Naive thymus-derived CD8-positive, alpha-beta T cell (primary cell): ENCODE measurements around the gene KLHL35. TPM values are rescaled to one million over a fixed set of nuclear protein-coding genes. Genes with fewer than 3 reads are reported as not detected.

Experiments used
- ATAC-seq, 2 donors: fragments of 150-1000 bp; cut with Tn5 transposase in 1 of 2; sonication (Bioruptor Pico), chemical (Tn5 transposase) in 1 of 2; 1 replicate in 1 of 2; 2 replicates in 1 of 2; pipeline ENCODE4 v1.10.0; 2021; ENCODE audit warnings: mild to moderate bottlenecking in 2 of 2, moderate library complexity in 2 of 2
- POLR2A ChIA-PET: fragments of 350-600 bp; sonication (Branson Sonifier 250); formaldehyde crosslinking; loops from one replicate; lab custom pipeline; 2021; ENCODE audit warnings: antibody characterized with exemption; lab: Charles Lee
- DNase-seq, 10 donors: peaks; one replicate each; pipeline versions ENCODE4 v3.0.0 to v3.0.0-alpha.2; 2020 to 2022
- H3K27ac Mint-ChIP-seq, 10 donors: one replicate each; pipeline ENCODE4 v1.8.0; 2020 to 2022; ENCODE audit warnings: mild to moderate bottlenecking in 10 of 10, mixed read lengths in 10 of 10, moderate library complexity in 4 of 10, inconsistent platforms in 1 of 10
- H3K27me3 Mint-ChIP-seq, 5 donors: one replicate each; pipeline ENCODE4 v1.8.0; 2021 to 2022; ENCODE audit warnings: mixed read lengths in 5 of 5
- H3K36me3 Mint-ChIP-seq, 3 donors: one replicate each; pipeline ENCODE4 v1.8.0; 2020 to 2022; ENCODE audit warnings: mixed read lengths in 3 of 3, mild to moderate bottlenecking in 2 of 3, inconsistent platforms in 1 of 3
- H3K4me1 Mint-ChIP-seq, 4 donors: one replicate each; pipeline ENCODE4 v1.8.0; 2021 to 2022; ENCODE audit warnings: mixed read lengths in 4 of 4
- H3K4me3 Mint-ChIP-seq, 10 donors: one replicate each; pipeline ENCODE4 v1.8.0; 2020 to 2022; ENCODE audit warnings: mild to moderate bottlenecking in 10 of 10, mixed read lengths in 10 of 10, moderate library complexity in 6 of 10, inconsistent platforms in 1 of 10
- H3K9me3 Mint-ChIP-seq, 9 donors: one replicate each; pipeline ENCODE4 v1.8.0; 2020 to 2022; ENCODE audit warnings: mixed read lengths in 9 of 9, mild to moderate bottlenecking in 3 of 9, inconsistent platforms in 1 of 9, moderate library complexity in 1 of 9
- polyA plus RNA-seq, 3 donors: library from polyadenylated mRNA; unstranded; fragments of 300-500 nt; fragmentation: Illumina TruSeq; gene quantifications; one replicate each; pipeline ENCODE4 v1.2.3, GENCODE V29; 2021
- total RNA-seq, 8 experiments: library from RNA in 2 of 8; stranded (reverse) in 2 of 8; gene quantifications; one replicate each; pipeline ENCODE4 v1.2.3 and lab custom pipeline; 2021 to 2026

KLHL35 gene
- total and polyA plus RNA-seq, 5 experiments from 2014 or later, result 0.38 to 1.3 (median 0.74) TPM

DNA sequence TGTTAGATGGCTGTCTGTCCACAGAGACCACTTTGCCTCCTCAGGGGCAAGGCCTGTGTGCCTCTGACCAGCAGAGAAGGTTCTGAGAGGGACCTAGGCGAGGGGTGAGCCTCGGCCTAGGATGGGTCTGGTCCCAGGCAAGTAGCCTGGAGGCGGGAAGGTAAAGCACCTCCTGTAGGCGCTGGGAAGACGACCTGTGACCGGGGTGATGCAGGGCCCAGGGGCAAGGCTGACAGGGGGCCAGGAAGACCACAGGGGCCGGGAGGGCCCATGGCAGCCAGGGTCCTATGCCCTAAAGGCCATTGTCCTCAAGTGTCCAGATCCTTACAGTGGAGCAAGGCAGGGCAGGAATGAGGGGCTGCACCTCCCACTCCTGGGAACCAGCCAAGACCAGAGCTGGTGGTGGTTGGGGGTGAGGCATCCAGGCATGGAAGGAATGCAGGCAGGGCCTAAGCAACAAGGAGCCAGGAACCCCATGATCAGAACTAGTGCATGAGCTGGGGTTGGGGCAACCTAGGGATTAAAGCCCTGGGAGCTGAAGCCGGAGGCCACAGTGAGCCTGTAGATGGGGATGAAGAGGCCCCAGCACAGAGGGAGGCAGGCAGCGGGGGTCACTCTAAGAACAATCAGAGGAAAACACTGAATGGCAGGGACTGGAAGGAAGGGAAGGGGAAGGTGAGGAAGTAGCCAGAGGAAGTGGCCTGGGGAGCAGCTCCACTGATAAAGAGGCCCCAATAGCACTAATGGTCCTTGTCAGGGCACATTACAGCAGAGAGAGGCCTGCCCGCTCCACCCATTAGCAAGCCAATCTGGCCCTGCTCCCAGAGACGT, 32.9 kb upstream of the KLHL35 start:
- no peak overlapping the region for H3K27ac Mint-ChIP-seq
- peak in 1 of 10 donors; percentile 53 for DNase-seq
- no peaks in the 10 kb centered on the region for H3K27me3 Mint-ChIP-seq
- H3K4me1 Mint-ChIP-seq, result peaks cover 0 to 3% (median 0%) of the 10 kb centered on the region in 4 donors
- POLR2A ChIA-PET, result interaction anchor here (0.7 kb wide), 1 partner anchor 76 kb away, joined by 3 read pairs; no protein-coding TSS in a partner anchor
- no peak overlapping the region for H3K4me3 Mint-ChIP-seq
- ATAC-seq, result no peak
- H3K36me3 Mint-ChIP-seq, result peaks cover 0 to under 1% (median 0%) of the 10 kb centered on the region in 3 donors
- H3K9me3 Mint-ChIP-seq, result no peaks in the 10 kb centered on the region

DNA sequence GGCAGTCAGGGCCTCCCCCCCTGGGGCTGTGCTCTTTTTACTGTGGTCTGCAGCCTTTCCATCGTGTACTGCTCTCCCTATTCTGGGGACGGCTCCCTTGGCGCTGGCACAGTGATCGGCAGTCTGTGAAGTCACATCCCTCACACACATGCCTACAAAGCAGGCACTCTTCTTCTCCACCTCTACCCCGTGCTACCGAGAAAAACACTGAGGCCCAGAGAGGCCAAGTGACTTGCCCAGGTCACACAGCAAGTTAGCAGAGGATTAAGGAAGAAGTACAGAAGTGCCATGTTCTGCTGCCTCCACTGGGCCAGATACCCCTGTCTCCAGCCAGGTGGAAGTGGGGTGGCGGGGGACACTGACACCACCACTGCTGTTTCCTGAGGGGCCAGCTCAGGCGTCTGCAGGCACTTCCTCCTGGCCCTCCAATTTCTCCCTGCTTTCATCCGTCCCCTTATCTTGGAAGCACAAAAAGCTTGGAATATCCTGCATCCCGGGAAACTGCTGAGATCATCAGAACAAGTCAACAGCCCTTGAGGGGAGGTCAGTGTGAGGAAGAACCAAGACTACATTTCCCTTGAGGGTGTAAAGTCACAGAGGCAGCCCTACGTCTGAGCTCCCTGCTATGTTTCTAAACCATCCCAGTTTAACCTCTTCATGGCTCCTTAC, 30.2 kb upstream of the KLHL35 start:
- Mint-ChIP-seq H3K4me1 (peaks cover 0 to 3% (median 0%) of the 10 kb centered on the region in 4 donors), H3K36me3 (peaks cover 0 to 3% (median 0%) of the 10 kb centered on the region in 3 donors), H3K27me3 (no peaks in the 10 kb centered on the region), H3K9me3 (no peaks in the 10 kb centered on the region), H3K27ac (peak overlapping the region in 1 of 10 donors; percentile 27), H3K4me3 (no peak overlapping the region)
- ATAC-seq (no peak), DNase-seq (no peak)
- POLR2A ChIA-PET, result interaction anchor here (0.9 kb wide), 1 partner anchor 11 kb away, joined by 3 read pairs; no protein-coding TSS in a partner anchor

DNA sequence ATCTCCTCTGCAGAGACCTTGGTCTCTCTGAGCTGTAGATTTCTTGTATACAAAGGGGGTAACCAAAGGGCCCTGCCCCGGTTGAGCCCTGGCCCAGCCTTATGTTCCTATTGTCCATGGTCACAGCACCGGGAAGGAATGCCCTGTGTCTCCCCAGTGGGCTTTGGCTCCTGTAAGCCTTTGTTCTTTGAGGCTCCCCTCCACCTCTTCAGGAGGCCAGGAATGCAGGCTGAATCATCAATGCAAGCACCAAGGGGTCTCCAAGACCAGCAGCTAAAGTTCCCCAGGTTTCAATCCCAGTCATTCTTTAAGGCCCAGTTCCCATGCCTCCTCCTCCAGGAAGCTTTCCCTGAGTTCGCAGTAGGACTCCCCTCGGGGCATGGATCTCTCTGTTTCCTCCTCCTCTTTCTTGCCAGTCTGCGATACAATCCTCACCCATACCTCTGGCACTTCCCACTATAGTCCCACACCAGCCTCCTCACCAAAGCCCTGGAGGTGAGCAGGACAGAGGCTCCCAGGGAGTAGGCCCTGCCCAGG, 29.2 kb upstream of the KLHL35 start:
- POLR2A ChIA-PET, result no interaction called here
- peaks cover 0 to 3% (median 0%) of the 10 kb centered on the region in 4 donors for H3K4me1 Mint-ChIP-seq
- H3K27ac Mint-ChIP-seq, result peak overlapping the region in 2 of 10 donors; percentile 8 to 43
- H3K4me3 Mint-ChIP-seq, result no peak overlapping the region
- DNase-seq, result no peak
- H3K27me3 Mint-ChIP-seq, result no peaks in the 10 kb centered on the region
- no peak for ATAC-seq
- peaks cover 0 to 3% (median 0%) of the 10 kb centered on the region in 3 donors for H3K36me3 Mint-ChIP-seq
- no peaks in the 10 kb centered on the region for H3K9me3 Mint-ChIP-seq

DNA sequence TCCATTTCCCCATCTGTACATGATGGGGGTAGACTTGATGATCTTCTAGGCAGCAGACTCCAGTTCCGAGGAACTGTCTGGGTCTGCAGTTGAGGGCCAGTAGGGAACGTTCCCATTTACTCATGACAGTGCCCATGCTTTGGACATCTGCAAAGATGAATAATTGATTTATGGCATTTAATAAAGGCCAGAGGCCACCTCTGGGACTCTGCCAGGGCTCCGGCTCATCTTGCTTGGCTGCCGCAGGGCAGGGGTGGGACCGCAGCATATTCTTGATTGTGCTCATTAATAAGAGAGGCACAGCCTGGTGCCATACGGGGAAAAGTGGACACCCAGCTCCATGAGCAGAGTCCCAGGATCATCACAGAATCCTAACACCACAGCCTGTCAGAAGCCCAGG, 28.1 kb upstream of the KLHL35 start:
- Mint-ChIP-seq H3K27ac (no peak overlapping the region), H3K36me3 (peaks cover 0 to 3% (median 0%) of the 10 kb centered on the region in 3 donors), H3K4me1 (peaks cover 0 to 3% (median 0%) of the 10 kb centered on the region in 4 donors), H3K4me3 (no peak overlapping the region), H3K9me3 (no peaks in the 10 kb centered on the region), H3K27me3 (no peaks in the 10 kb centered on the region)
- no peak for DNase-seq
- no peak for ATAC-seq
- POLR2A ChIA-PET, result no interaction called here

DNA sequence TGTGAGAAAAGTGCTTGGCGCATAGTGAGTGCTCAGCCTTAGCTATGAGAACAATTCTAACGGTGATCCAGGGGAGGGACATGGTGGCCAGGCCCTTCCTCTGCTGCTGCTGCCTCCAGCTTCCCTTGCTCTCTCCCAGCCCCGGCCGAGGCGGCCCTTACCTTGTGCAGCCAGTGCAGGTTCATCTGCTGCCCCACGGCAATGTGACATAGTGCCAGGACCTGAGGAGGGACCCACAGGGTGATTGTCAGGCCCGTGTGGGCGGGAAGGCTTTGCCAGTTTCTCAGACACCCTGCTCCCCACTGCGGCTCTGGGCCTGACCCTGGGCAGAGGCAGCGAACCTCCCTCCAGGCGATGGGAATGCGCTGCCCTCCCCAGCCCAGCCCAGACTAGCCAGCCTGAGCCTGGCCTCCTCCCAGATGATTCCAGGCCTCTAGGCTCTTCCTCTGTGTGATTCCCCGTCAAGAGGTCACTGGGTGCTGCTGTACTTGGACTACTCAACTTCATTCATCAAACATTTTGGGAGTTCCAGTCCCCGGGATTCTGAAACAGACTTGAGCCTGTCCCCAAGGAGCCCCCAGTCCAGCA, 23.7 kb upstream of the KLHL35 start:
- POLR2A ChIA-PET, result interaction anchor here (1.0 kb wide), 1 partner anchor 73 kb away, joined by 3 read pairs; no protein-coding TSS in a partner anchor
- DNase-seq, result no peak
- no peak overlapping the region for H3K27ac Mint-ChIP-seq

GRCh38 chr11:75454987-75455386, 22.0 kb upstream of the KLHL35 start:
- Mint-ChIP-seq H3K9me3 (no peaks in the 10 kb centered on the region), H3K4me3 (no peak overlapping the region), H3K4me1 (no peaks in the 10 kb centered on the region), H3K36me3 (peaks cover 0 to 13% (median 3%) of the 10 kb centered on the region in 3 donors), H3K27ac (peak overlapping the region in 1 of 10 donors; percentile 48), H3K27me3 (no peaks in the 10 kb centered on the region)
- POLR2A ChIA-PET, result interaction anchor here (0.5 kb wide), 1 partner anchor 128 kb away, joined by 3 read pairs; no protein-coding TSS in a partner anchor
- ATAC-seq (no peak), DNase-seq (no peak)

More for the DNA sequence above, 23.7 kb upstream of the KLHL35 start:
- Mint-ChIP-seq H3K27me3 (no peaks in the 10 kb centered on the region), H3K4me3 (no peak overlapping the region), H3K9me3 (no peaks in the 10 kb centered on the region), H3K4me1 (no peaks in the 10 kb centered on the region), H3K36me3 (peaks cover 0 to 15% (median 3%) of the 10 kb centered on the region in 3 donors)
- no peak for ATAC-seq

GRCh38 chr11:75453916-75454655, 21.1 kb upstream of the KLHL35 start:
- ATAC-seq (no peak), DNase-seq (no peak)
- Mint-ChIP-seq H3K9me3 (no peaks in the 10 kb centered on the region), H3K27me3 (no peaks in the 10 kb centered on the region), H3K27ac (no peak overlapping the region), H3K36me3 (peaks cover 0 to 12% (median 3%) of the 10 kb centered on the region in 3 donors), H3K4me3 (no peak overlapping the region), H3K4me1 (no peaks in the 10 kb centered on the region)
- POLR2A ChIA-PET, result interaction anchor here (0.9 kb wide), 1 partner anchor 60 kb away, joined by 3 read pairs; no protein-coding TSS in a partner anchor

DNA sequence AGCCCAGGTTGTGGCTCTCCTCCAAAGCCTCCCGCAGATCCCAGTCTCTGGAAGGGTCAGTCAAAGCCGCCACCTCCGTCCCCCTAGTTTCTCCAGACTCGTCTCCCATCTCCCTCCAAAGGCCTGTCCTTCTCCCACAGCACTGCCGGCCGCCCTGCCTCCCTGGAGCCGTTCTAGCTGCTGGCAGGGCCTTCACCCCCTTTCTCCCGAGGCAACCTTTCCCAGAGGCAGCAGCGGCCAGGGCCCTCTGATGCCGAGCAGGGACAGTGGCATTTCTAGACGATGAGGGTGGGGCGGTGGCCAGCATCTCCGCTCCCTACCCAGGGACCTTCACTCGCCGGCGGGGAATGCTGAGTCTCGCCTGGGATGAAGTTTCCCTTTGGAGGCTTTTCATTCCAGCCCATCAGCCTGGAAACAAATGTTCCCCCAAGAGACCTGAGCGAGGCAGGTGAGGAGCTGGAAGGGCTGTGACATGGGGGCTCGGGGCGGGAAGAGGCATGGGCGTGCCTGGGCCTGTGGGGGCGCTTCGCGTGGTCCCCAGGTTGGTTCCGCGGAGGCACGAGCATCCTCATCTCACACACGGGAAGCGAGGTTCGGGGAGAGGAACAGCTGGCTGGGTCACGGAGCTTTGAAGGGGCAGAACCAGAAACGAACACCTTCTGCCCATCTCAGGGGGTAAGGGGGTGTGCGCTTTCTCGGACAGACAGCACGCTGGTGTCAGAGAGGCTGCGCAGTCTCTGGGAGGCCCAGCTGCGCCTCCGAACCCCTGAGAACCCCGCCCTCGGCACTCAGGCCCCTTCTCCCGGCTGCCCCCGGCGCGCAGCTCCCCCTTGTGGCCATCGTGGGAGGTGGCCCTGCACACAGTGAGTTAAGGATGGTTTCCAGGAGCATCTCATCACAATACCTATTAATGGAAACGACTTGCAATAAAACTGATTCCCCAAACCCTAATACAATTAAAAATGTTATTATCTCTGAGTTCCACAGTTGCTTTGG, 18.1 kb upstream of the KLHL35 start:
- ATAC-seq, result no peak
- H3K36me3 Mint-ChIP-seq, result peaks cover 0 to 12% (median 3%) of the 10 kb centered on the region in 3 donors
- no peak overlapping the region for H3K27ac Mint-ChIP-seq
- H3K4me3 Mint-ChIP-seq, result no peak overlapping the region
- DNase-seq, result peak in 4 of 10 donors; percentile 16 to 35 (median 29)
- POLR2A ChIA-PET, result interaction anchor here (1.3 kb wide), 1 partner anchor 72 kb away, joined by 3 read pairs; no protein-coding TSS in a partner anchor
- H3K4me1 Mint-ChIP-seq, result no peaks in the 10 kb centered on the region
- H3K27me3 Mint-ChIP-seq, result no peaks in the 10 kb centered on the region
- H3K9me3 Mint-ChIP-seq, result no peaks in the 10 kb centered on the region

DNA sequence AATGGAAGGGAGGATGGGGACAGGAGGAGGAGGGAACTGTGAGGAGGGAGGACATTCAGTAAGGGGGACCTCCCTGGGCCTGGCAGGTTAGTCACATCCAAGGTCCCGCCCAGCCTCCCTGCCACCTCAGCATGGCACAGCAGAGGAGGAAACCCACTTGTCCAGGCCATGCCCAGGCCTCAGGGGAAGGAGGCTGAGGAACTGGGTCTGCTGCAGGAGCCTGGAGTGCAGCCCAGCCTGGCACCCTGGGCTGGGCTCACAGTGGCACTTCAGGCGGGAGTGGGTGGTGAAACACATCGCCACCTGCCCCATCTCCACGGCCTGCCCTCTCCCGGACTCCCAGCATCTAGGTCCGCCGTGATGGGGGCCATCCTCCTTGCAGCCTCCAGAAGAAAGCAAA, 17.2 kb upstream of the KLHL35 start:
- H3K4me1 Mint-ChIP-seq, result peaks cover 0 to 2% (median under 1%) of the 10 kb centered on the region in 4 donors
- H3K27ac Mint-ChIP-seq, result no peak overlapping the region
- H3K9me3 Mint-ChIP-seq, result no peaks in the 10 kb centered on the region
- ATAC-seq (no peak), DNase-seq (no peak)
- peaks cover 0 to 9% (median 3%) of the 10 kb centered on the region in 3 donors for H3K36me3 Mint-ChIP-seq
- H3K27me3 Mint-ChIP-seq, result no peaks in the 10 kb centered on the region
- POLR2A ChIA-PET, result interaction anchor here (1.3 kb wide), 1 partner anchor 73 kb away, joined by 3 read pairs; no protein-coding TSS in a partner anchor
- no peak overlapping the region for H3K4me3 Mint-ChIP-seq

DNA sequence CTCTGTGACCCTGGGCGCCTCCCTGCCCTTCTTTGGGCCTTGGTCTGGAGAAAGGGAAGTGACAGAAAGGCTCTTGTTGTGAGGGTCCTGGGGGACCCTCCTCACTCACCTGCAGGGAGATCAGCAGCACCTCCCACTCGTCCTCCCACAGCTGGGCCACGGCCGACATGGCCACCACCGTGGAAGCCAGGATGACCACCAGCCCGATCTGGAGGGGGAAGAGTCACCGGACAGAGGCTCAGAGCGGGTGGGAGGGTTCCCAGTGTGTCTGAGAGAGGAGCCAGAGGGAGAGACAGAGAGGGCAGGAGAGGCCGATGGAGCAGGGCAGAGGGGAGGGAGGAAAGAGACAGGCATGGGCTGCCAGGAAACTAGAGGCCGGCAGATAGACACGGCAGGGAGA, 16.8 kb upstream of the KLHL35 start:
- H3K36me3 Mint-ChIP-seq, result peaks cover 0 to 9% (median 3%) of the 10 kb centered on the region in 3 donors
- no peaks in the 10 kb centered on the region for H3K27me3 Mint-ChIP-seq
- peaks cover 0 to 3% (median 1%) of the 10 kb centered on the region in 4 donors for H3K4me1 Mint-ChIP-seq
- H3K9me3 Mint-ChIP-seq, result no peaks in the 10 kb centered on the region
- H3K4me3 Mint-ChIP-seq, result no peak overlapping the region
- DNase-seq (no peak), ATAC-seq (no peak)
- H3K27ac Mint-ChIP-seq, result peak overlapping the region in 1 of 10 donors; percentile 69
- POLR2A ChIA-PET, result no interaction called here

- no peak for DNase-seq
- Mint-ChIP-seq H3K27ac (no peak overlapping the region), H3K9me3 (no peaks in the 10 kb centered on the region), H3K36me3 (peaks cover 0 to 4% (median 3%) of the 10 kb centered on the region in 3 donors), H3K4me3 (no peak overlapping the region), H3K4me1 (peaks cover 0 to 3% (median 1%) of the 10 kb centered on the region in 4 donors), H3K27me3 (no peaks in the 10 kb centered on the region)
- POLR2A ChIA-PET, result no interaction called here
- ATAC-seq, result no peak
Measured at GRCh38 chr11:75449271-75449670, 16.3 kb upstream of the KLHL35 start.
